ENCODE measurements around the gene PLAAT2. TPM values are rescaled to one million over a fixed set of nuclear protein-coding genes. Genes with fewer than 3 reads are reported as not detected.

The PLAAT2 gene
- total RNA-seq, 1 experiment from 2014 or later = 13.6 TPM

GRCh38 chr11:63557570-63557969 lies 5.6 kb downstream of the PLAAT2 start:
- intact Hi-C loops (cut with micrococcal nuclease; ENCODE audit: unreplicated experiment) = no loop called here
- H3K4me2 ChIP-seq = no peak overlapping the region
- no peaks in the 10 kb centered on the region for H3F3A ChIP-seq (ENCODE audit: insufficient read depth, low read depth)
- ChIA-PET POLR2A (ENCODE audit: unreplicated experiment) (no interaction called here), CTCF (no interaction called here)
- no peak overlapping the region for H3K4me3 ChIP-seq
- H3K9me3 ChIP-seq (ENCODE audit: insufficient read depth, low read depth) = no peaks in the 10 kb centered on the region
- no peaks in the 10 kb centered on the region for H3K79me2 ChIP-seq (ENCODE audit: low read depth)
- H3K9me2 ChIP-seq (ENCODE audit: insufficient read depth) = no peaks in the 10 kb centered on the region; the same call in 1 of the 2 replicates
- H2AFZ ChIP-seq = no peak overlapping the region
- no peaks in the 10 kb centered on the region for H3K27me3 ChIP-seq (ENCODE audit: insufficient read depth, low read depth)
- TF ChIP-seq CTCF (conservative IDR thresholded peaks at IDR 0.05) (no peak), EZH2 (IDR thresholded peaks at IDR 0.05; ENCODE audit: low read depth) (no peak)
- no peak for DNase-seq
- H3K27ac ChIP-seq = no peak overlapping the region
- no TSS peak for BruUV-seq (replicated peaks)
- no peaks in the 10 kb centered on the region for H3K36me3 ChIP-seq (ENCODE audit: low read depth)
- H3K4me1 ChIP-seq (replicated peaks; ENCODE audit: insufficient read depth) = peaks cover 18% of the 10 kb centered on the region
- no peaks in the 10 kb centered on the region for H4K20me1 ChIP-seq (ENCODE audit: insufficient read depth)

- H3K4me1 ChIP-seq (replicated peaks; ENCODE audit: insufficient read depth) = peaks cover 18% of the 10 kb centered on the region
- H3K9me2 ChIP-seq (ENCODE audit: insufficient read depth) = no peaks in the 10 kb centered on the region; the same call in 1 of the 2 replicates
- no peaks in the 10 kb centered on the region for H4K20me1 ChIP-seq (ENCODE audit: insufficient read depth)
- H3K79me2 ChIP-seq (ENCODE audit: low read depth) = no peaks in the 10 kb centered on the region
- H3K27me3 ChIP-seq (ENCODE audit: insufficient read depth, low read depth) = no peaks in the 10 kb centered on the region
- ChIA-PET CTCF (no interaction called here), POLR2A (ENCODE audit: unreplicated experiment) (no interaction called here)
- H3K27ac ChIP-seq = no peak overlapping the region
- no peak overlapping the region for H3K4me3 ChIP-seq
- intact Hi-C loops (cut with micrococcal nuclease; ENCODE audit: unreplicated experiment) = no loop called here
- no peak for DNase-seq
- no peaks in the 10 kb centered on the region for H3K9me3 ChIP-seq (ENCODE audit: insufficient read depth, low read depth)
- no peak overlapping the region for H3K4me2 ChIP-seq
- no peak for TF ChIP-seq CTCF (conservative IDR thresholded peaks at IDR 0.05)
- TF ChIP-seq EZH2 (IDR thresholded peaks at IDR 0.05; ENCODE audit: low read depth) = no peak
- H3F3A ChIP-seq (ENCODE audit: insufficient read depth, low read depth) = no peaks in the 10 kb centered on the region
- no TSS peak for BruUV-seq (replicated peaks)
- H3K36me3 ChIP-seq (ENCODE audit: low read depth) = no peaks in the 10 kb centered on the region
- H2AFZ ChIP-seq = no peak overlapping the region
Observed at GRCh38 chr11:63556404-63557013, 6.7 kb downstream of the PLAAT2 start.

- no TSS peak for BruUV-seq (replicated peaks)
- intact Hi-C loops (cut with micrococcal nuclease; ENCODE audit: unreplicated experiment) = no loop called here
- no peaks in the 10 kb centered on the region; the same call in 1 of the 2 replicates for H3K9me2 ChIP-seq (ENCODE audit: insufficient read depth)
- no peaks in the 10 kb centered on the region for H3F3A ChIP-seq (ENCODE audit: insufficient read depth, low read depth)
- ChIA-PET POLR2A (ENCODE audit: unreplicated experiment) (no interaction called here), CTCF (no interaction called here)
- H3K27me3 ChIP-seq (ENCODE audit: insufficient read depth, low read depth) = no peaks in the 10 kb centered on the region
- no peak overlapping the region for H2AFZ ChIP-seq
- peaks cover 13% of the 10 kb centered on the region for H3K4me1 ChIP-seq (replicated peaks; ENCODE audit: insufficient read depth)
- no peak overlapping the region for H3K4me2 ChIP-seq
- TF ChIP-seq CTCF (conservative IDR thresholded peaks at IDR 0.05) (no peak), EZH2 (IDR thresholded peaks at IDR 0.05; ENCODE audit: low read depth) (no peak)
- no peaks in the 10 kb centered on the region for H3K9me3 ChIP-seq (ENCODE audit: insufficient read depth, low read depth)
- no peak overlapping the region for H3K27ac ChIP-seq
- no peaks in the 10 kb centered on the region for H4K20me1 ChIP-seq (ENCODE audit: insufficient read depth)
- no peaks in the 10 kb centered on the region for H3K36me3 ChIP-seq (ENCODE audit: low read depth)
- no peaks in the 10 kb centered on the region for H3K79me2 ChIP-seq (ENCODE audit: low read depth)
- no peak overlapping the region for H3K4me3 ChIP-seq
- DNase-seq = no peak
Observed at GRCh38 chr11:63554877-63555223, 8.3 kb downstream of the PLAAT2 start.
